ENCODE results near the gene GGT1. TPM values are rescaled to one million over a fixed set of nuclear protein-coding genes. Genes with fewer than 3 reads are reported as not detected.
"Not testable (repeated sequence)": the region's sequence is repeated elsewhere in the genome, so short reads cannot be mapped to it uniquely, and the experiment has no call there.

The GGT1 gene
- polyA plus RNA-seq, 1 donor: 147 TPM

- H3K27me3 ChIP-seq (ENCODE audit: control insufficient read depth, insufficient read depth, low read length); DNase-seq; H3K36me3 ChIP-seq (ENCODE audit: control insufficient read depth, insufficient read depth, low read length); H3K27ac ChIP-seq (ENCODE audit: low read length); H3K4me3 ChIP-seq (ENCODE audit: low read length); H3K9me3 ChIP-seq (ENCODE audit: control insufficient read depth, low read depth, low read length): not testable (repeated sequence)
- H3K4me1 ChIP-seq (ENCODE audit: control insufficient read depth, insufficient read depth, low read length): peaks cover 26% of the 10 kb centered on the region
- WGBS (ENCODE audit: insufficient coverage, low lambda C conversion rate): no CpG with 5 or more reads among the region's 3 CpGs
These were observed 2.9 kb upstream of the GGT1 start for GRCh38 chr22:24599958-24600715.

DNA sequence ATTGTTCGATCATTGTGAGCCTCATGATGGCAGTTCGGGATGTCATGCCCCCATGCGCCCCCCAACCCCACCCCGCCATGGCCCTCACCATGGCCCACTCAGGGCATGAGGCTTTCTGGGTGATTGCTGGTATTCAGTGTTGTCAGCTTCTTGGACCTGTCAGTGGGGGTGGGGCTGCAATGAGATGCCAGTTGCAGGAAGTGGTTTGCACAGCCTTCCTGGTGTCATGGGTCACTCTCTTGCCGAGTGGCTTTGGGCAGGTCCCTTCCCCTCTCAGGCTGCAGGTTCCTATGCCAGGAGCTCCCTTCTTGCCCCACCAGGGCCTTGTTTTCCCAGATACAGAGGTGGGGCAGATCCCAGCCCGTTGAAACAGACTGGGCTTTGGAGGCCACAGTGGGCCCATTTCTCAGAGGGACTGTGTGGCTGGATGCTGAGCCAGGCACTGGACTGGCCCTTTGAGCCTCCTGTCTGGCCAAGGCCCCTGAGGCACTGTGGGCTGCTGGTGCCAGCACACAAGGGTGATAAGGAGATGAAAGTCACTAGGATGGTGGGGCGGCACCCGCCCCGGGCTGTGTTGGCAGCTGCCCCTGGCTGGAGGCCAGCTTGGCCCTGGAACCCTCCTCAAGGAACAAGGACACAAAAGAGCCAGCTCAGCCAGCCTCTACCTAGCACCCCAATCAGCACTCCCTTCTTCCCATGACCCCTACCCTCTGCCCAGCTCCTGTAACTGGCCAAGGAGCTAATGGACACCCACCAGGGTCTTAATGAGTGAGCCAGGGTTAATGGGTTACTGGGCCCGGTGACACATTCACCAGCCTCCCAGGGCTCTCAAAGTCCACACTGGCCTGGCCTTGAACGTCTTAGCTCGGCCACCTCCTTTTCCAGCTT, 1.5 kb upstream of the GGT1 start:
- no CpG with 5 or more reads among the region's 12 CpGs for WGBS (ENCODE audit: insufficient coverage, low lambda C conversion rate)
- H3K4me3 ChIP-seq (ENCODE audit: low read length): no peak overlapping the region
- H3K27ac ChIP-seq (ENCODE audit: low read length): peak overlapping the region; percentile 92
- H3K9me3 ChIP-seq (ENCODE audit: control insufficient read depth, low read depth, low read length): no peaks in the 10 kb centered on the region
- peak; percentile 72 to 84 for DNase-seq
- no peaks in the 10 kb centered on the region for H3K27me3 ChIP-seq (ENCODE audit: control insufficient read depth, insufficient read depth, low read length)
- peaks cover 26% of the 10 kb centered on the region for H3K4me1 ChIP-seq (ENCODE audit: control insufficient read depth, insufficient read depth, low read length)
- H3K36me3 ChIP-seq (ENCODE audit: control insufficient read depth, insufficient read depth, low read length): no peaks in the 10 kb centered on the region

GRCh38 chr22:24602105-24602749, 766 bp upstream of the GGT1 start:
- Histone ChIP-seq H3K4me1 (ENCODE audit: control insufficient read depth, insufficient read depth, low read length) (peaks cover 26% of the 10 kb centered on the region), H3K27ac (ENCODE audit: low read length) (peak overlapping the region; percentile 92)
- no CpG with 5 or more reads among the region's 11 CpGs for WGBS (ENCODE audit: insufficient coverage, low lambda C conversion rate)
- not testable (repeated sequence) for H3K4me3 ChIP-seq (ENCODE audit: low read length); H3K36me3 ChIP-seq (ENCODE audit: control insufficient read depth, insufficient read depth, low read length); H3K9me3 ChIP-seq (ENCODE audit: control insufficient read depth, low read depth, low read length); DNase-seq; H3K27me3 ChIP-seq (ENCODE audit: control insufficient read depth, insufficient read depth, low read length)

DNA sequence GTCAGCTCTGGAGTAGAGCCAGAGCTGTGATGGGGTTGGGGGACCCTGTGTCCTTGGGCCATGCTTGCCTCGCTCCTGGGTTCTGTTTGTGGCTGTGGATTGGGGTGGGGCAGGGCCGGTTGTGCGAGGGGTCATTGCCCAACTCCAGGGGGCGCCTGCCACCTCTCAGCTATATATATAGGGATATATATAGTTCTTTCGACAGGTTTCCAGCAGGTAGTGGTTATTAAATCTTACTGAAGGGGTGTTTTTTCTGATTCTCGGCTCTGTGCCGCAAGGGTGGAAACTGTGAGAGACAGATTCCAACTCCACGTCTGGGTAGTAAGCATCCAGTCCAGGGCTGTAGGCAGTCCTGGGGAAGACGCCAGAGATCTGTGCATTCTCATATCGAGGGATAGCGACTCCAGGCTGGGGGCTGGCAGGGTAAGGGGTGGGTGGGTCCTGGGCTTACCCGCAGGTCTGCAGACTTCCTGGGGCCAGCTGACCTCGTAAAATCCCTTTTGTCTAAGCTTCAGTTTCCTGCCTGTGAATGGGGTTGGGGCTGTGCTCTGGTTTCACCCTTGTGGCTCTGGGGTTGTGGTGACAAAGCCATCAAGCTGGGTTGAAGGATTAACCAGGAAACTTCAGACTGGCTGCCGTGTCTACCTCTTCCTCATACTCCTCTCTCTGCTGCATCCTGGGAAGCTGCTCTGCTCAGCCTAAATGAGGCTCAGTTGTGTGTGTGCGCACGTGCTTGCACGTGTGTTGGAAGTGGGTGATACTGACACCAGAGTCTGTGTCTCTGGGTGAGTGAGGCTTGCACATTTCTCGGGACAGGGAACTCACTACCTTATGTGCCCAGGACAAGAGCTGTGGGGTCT, 1.0 kb downstream of the GGT1 start:
- Histone ChIP-seq H3K4me1 (ENCODE audit: control insufficient read depth, insufficient read depth, low read length) (peaks cover 26% of the 10 kb centered on the region), H3K27ac (ENCODE audit: low read length) (peak overlapping the region; percentile 92), H3K4me3 (ENCODE audit: low read length) (peak overlapping the region; percentile 62)
- H3K27me3 ChIP-seq (ENCODE audit: control insufficient read depth, insufficient read depth, low read length); H3K36me3 ChIP-seq (ENCODE audit: control insufficient read depth, insufficient read depth, low read length); H3K9me3 ChIP-seq (ENCODE audit: control insufficient read depth, low read depth, low read length): not testable (repeated sequence)
- no CpG with 5 or more reads among the region's 18 CpGs for WGBS (ENCODE audit: insufficient coverage, low lambda C conversion rate)
- peak in 1 of 2 donors; percentile 42 for DNase-seq

GRCh38 chr22:24606340-24606739, 3.3 kb downstream of the GGT1 start:
- H3K4me3 ChIP-seq (ENCODE audit: low read length); H3K36me3 ChIP-seq (ENCODE audit: control insufficient read depth, insufficient read depth, low read length); H3K9me3 ChIP-seq (ENCODE audit: control insufficient read depth, low read depth, low read length); H3K27me3 ChIP-seq (ENCODE audit: control insufficient read depth, insufficient read depth, low read length); H3K27ac ChIP-seq (ENCODE audit: low read length): not testable (repeated sequence)
- H3K4me1 ChIP-seq (ENCODE audit: control insufficient read depth, insufficient read depth, low read length): peaks cover 12% of the 10 kb centered on the region
- WGBS (ENCODE audit: insufficient coverage, low lambda C conversion rate): no CpG with 5 or more reads among the region's 2 CpGs
- DNase-seq: peak in 1 of 2 donors; percentile 37

DNA sequence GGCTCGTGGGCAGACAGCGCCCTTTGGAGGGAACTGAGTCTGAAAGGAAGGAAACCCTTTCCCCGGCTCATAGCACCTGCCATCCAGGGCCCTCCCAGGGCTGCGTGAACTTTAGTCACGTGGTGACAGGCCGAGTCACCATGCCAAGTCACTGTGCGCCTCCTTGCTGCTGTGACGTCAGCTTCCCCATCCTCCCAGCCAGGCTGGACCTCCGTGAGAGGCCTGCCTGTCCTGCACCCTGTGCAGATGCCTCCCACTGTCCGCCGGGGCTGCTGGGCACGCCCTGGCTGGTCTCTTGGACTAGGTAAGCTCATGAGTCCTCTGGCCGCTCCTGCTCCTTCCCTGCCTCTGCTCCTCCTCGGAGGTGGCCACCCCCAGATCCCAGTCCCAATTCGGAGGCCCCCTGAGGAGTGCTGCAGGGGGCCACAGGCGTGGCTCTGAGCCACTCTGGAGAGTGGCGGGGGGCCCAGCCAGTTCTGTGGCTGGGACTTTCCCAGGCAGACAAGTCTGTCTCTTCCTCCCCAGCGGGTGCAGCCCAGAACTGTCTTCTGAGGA, 4.5 kb downstream of the GGT1 start:
- DNase-seq: peak; percentile 52 to 56
- H3K9me3 ChIP-seq (ENCODE audit: control insufficient read depth, low read depth, low read length); H3K4me3 ChIP-seq (ENCODE audit: low read length); H3K36me3 ChIP-seq (ENCODE audit: control insufficient read depth, insufficient read depth, low read length); H3K4me1 ChIP-seq (ENCODE audit: control insufficient read depth, insufficient read depth, low read length); H3K27ac ChIP-seq (ENCODE audit: low read length); H3K27me3 ChIP-seq (ENCODE audit: control insufficient read depth, insufficient read depth, low read length): not testable (repeated sequence)
- WGBS (ENCODE audit: insufficient coverage, low lambda C conversion rate): no CpG with 5 or more reads among the region's 18 CpGs

DNA sequence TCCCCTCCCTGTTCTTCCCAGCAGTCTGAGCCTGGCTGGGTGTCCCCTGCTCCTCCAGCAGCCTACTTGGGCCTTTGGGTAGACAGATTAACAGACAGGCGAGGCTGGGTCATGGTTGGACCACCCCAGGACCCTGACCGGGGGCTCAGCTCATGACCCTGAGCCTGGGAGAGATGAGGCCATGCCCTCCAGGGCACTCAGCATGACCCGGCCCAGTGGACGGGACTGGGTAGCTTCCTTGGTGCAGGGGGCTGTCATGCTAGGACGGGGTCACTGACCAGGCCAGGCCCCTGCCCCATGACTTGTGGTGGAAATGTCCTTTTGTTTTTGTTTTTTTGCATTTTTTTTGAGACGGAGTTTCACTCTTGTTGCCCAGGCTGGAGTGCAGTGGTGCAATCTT, 5.3 kb downstream of the GGT1 start:
- DNase-seq; H3K27ac ChIP-seq (ENCODE audit: low read length); H3K36me3 ChIP-seq (ENCODE audit: control insufficient read depth, insufficient read depth, low read length); H3K9me3 ChIP-seq (ENCODE audit: control insufficient read depth, low read depth, low read length); H3K4me3 ChIP-seq (ENCODE audit: low read length); H3K4me1 ChIP-seq (ENCODE audit: control insufficient read depth, insufficient read depth, low read length); H3K27me3 ChIP-seq (ENCODE audit: control insufficient read depth, insufficient read depth, low read length): not testable (repeated sequence)
- WGBS (ENCODE audit: insufficient coverage, low lambda C conversion rate): no CpG with 5 or more reads among the region's 6 CpGs

- not testable (repeated sequence) for DNase-seq; H3K4me3 ChIP-seq (ENCODE audit: low read length); H3K9me3 ChIP-seq (ENCODE audit: control insufficient read depth, low read depth, low read length); H3K36me3 ChIP-seq (ENCODE audit: control insufficient read depth, insufficient read depth, low read length); H3K27ac ChIP-seq (ENCODE audit: low read length); H3K27me3 ChIP-seq (ENCODE audit: control insufficient read depth, insufficient read depth, low read length); H3K4me1 ChIP-seq (ENCODE audit: control insufficient read depth, insufficient read depth, low read length)
- WGBS (ENCODE audit: insufficient coverage, low lambda C conversion rate): no CpG with 5 or more reads among the region's 3 CpGs
These were observed 6.9 kb downstream of the GGT1 start for GRCh38 chr22:24609888-24610287.

- WGBS (ENCODE audit: insufficient coverage, low lambda C conversion rate): no CpG with 5 or more reads among the region's 15 CpGs
- H3K36me3 ChIP-seq (ENCODE audit: control insufficient read depth, insufficient read depth, low read length): not testable (repeated sequence)
These were observed 11.8 kb downstream of the GGT1 start for GRCh38 chr22:24614794-24615193.

More at GRCh38 chr22:24614794-24615193, 11.8 kb downstream of the GGT1 start:
- H3K27ac ChIP-seq (ENCODE audit: low read length); H3K9me3 ChIP-seq (ENCODE audit: control insufficient read depth, low read depth, low read length); H3K4me3 ChIP-seq (ENCODE audit: low read length); H3K4me1 ChIP-seq (ENCODE audit: control insufficient read depth, insufficient read depth, low read length); H3K27me3 ChIP-seq (ENCODE audit: control insufficient read depth, insufficient read depth, low read length); DNase-seq: not testable (repeated sequence)

Data from large intestine (tissue), 3 donors.